GM21447 (cell line): ENCODE results near the gene KCNN2.

ENCODE experiments used
- ATAC-seq: cut with Tn5 transposase; IDR thresholded peaks from one replicate; pipeline ENCODE4 v1.9.1; 2021; ENCODE audit not compliant: unreplicated experiment

KCNN2 gene

DNA sequence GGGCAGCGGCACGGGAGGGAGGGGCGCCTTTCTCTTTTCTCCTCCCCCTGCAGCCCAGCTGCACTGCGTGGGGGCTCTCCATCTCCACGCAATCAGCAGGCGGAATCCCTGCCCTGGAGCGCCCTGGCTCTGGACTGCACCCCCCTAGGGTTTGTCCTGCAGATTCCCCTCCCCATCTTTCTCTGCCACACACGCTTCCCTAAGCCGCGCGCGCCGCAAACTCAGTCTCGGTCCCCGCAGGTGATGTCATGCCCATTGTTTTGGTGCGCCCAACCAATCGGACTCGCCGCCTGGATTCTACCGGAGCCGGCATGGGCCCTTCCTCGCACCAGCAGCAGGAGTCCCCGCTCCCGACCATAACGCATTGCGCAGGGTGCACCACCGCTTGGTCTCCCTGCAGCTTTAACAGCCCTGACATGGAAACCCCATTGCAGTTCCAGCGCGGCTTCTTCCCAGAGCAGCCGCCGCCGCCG lies at the start of gene KCNN2:
TSS of gene KCNN2 (plus strand) at position 347 of the 473 bp plus-strand sequence. CDS start at position 417, 70 bp downstream.
- ATAC-seq, result peak; percentile 56

DNA sequence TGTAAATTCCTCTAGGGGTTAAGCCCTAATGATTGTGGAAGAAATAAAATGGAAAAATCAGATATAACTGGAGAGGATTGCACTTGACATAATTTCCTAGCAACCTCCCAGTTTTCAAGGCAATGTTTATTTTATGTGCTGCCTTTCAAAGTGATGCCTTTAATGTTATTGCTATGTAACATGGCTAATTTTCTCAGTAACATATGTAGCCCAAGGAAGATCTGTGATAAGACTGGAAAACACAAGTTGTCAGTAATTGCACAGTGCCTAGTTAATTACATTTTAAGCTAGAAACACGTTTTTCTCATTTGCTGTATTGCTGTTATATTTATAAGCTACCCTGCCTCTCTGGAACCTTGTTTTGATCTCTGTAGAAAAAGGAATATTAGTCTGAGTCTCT lies 49.2 kb upstream of the KCNN2 start:
- ATAC-seq, result no peak

DNA sequence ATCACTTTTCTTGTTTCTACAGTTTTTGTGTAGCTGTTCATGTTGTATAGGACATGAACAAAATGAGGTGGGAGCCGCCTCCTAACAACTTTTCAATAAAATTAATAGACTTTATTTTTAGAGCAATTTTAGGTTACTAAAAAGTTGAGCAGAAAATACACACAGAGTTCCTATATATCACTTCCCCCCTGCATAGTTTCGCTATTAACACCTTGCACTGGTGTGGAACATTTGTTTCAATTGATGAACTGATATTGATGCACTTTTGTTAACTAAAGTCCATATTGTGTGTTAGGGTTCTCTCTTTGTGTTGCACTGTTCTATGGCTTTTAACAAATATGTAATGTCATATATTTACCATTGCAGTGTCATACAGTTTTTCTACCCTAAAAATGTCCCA lies 47.8 kb upstream of the KCNN2 start:
- no peak for ATAC-seq

DNA sequence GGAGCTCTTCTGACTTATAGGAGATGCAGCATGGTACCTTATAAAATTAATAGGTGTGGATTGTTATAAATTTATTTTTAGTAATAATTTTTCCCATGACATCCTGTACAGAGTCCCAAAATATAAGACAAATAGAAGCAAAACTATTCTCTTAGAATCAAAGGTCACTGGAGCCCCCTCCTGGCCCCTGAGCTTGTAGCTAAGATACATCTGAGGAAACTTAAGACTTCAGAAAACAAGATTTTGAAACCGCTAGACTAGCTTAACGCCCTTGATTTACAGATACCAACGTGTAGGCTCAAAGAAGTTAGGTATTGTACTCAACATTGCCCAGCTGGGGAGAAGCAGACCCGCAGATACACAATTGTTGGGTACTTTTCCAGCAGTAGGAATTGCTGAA lies 45.7 kb upstream of the KCNN2 start:
- no peak for ATAC-seq

GRCh38 chr5:114317751-114318150 lies 44.1 kb upstream of the KCNN2 start:
- no peak for ATAC-seq

- ATAC-seq, result no peak
Measured at GRCh38 chr5:114319236-114319635, 42.6 kb upstream of the KCNN2 start.

DNA sequence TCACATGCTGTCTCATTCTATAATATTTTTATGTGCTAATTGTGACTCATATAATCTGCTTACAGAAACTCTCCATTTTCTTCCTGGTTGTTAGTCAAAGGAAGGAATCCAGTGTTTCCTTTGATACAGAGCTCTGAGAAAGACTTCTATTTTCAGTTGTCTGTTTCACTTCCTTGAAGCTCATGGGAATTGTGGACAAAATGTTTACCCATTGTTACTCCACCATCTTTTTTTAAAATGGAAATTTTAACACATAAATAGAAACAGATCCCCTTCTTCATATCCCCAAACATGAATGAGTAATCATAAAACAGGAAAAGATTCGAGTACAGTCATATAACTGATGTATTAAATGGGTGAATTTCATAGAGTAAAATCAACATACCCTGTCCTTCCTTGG lies 42.0 kb upstream of the KCNN2 start:
- no peak for ATAC-seq

- ATAC-seq, result no peak
Measured at GRCh38 chr5:114324282-114324681, 37.6 kb upstream of the KCNN2 start.

GRCh38 chr5:114325541-114325940 lies 36.3 kb upstream of the KCNN2 start:
- no peak for ATAC-seq

GRCh38 chr5:114327474-114327873 lies 34.4 kb upstream of the KCNN2 start:
- ATAC-seq, result no peak

GRCh38 chr5:114327987-114328386 lies 33.9 kb upstream of the KCNN2 start:
- ATAC-seq, result no peak

GRCh38 chr5:114330916-114331531 lies 30.8 kb upstream of the KCNN2 start:
- ATAC-seq, result no peak

GRCh38 chr5:114332493-114332892 lies 29.4 kb upstream of the KCNN2 start:
- no peak for ATAC-seq

GRCh38 chr5:114332925-114333324 lies 28.9 kb upstream of the KCNN2 start:
- ATAC-seq, result no peak

- ATAC-seq, result no peak
Measured at GRCh38 chr5:114335391-114335790, 26.5 kb upstream of the KCNN2 start.

DNA sequence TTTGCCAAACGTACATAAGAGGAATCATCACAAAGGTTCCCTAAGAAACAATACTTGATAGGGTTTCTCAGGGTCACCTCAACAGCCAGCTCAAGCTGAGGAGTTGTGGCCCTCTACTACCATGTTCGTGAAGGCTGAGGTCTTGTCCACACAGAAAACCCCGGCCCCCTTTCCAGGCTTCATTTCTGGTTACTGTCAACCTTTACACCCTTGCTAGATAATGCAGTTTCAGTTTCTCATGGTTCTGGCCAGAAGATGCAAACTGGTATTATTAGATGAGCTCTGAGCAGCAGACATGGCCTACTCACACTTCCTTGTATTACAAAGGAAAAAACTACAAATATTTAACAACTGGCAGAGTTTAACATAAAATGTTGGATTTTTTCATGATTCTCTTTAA lies 22.8 kb upstream of the KCNN2 start:
- no peak for ATAC-seq

DNA sequence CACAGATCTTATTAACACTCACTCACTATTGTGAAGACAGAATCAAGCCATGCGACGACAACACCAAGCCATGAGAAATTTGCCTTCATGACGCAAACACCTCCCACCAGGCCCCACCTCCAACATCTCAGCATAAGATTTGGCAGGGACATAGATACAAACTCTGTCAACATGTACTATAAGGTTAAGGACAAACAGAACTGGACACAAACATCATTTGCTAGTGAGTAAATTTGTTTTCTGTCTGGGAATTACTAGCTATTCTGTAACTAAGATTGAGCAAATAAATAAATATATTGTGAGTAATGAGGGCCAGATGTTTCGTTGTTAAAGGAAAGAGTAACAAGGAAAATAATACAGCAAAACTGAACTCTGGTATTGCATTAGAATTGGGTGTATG lies 15.7 kb upstream of the KCNN2 start:
- no peak for ATAC-seq

GRCh38 chr5:114355086-114355830 lies 6.6 kb upstream of the KCNN2 start:
- ATAC-seq, result no peak

- no peak for ATAC-seq
Measured at GRCh38 chr5:114358329-114358728, 3.5 kb upstream of the KCNN2 start.

GRCh38 chr5:114360357-114360756 lies 1.5 kb upstream of the KCNN2 start:
- no peak for ATAC-seq

GRCh38 chr5:114360816-114361723 lies 800 bp upstream of the KCNN2 start:
- ATAC-seq, result no peak
